RCC 7860 (cell line): Measurements from ENCODE around the gene PVALEF.
"Not testable (repeated sequence)": the region's sequence is repeated elsewhere in the genome, so short reads cannot be mapped to it uniquely, and the experiment has no call there.

Experiments
- DNase-seq: peaks from one replicate; pipeline ENCODE4 v3.0.0-alpha.2; 2015; ENCODE audit warnings: low spot score
- FAIRE-seq: peaks from 2 replicates; lab custom pipeline; 2012; peaks lifted over from hg19 to GRCh38; lab: Jason Lieb, UNC

PVALEF gene

DNA sequence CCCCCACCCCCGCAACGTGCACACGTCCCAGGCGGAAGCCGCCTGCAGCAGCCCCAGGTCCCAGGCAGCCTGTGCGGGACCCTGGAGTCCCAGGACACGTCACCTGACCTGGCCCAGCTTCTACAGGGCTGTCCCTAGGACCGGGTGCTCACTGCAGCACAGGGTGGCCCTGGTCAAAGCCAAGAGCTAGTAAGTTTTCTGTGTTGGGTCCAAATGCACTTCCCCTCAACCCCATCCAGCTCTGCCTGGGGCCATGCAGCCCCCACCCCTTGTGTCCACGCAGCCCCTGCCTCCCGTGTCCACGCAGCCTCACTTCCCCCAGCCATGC lies 22.1 kb upstream of the PVALEF start:
- DNase-seq (no peak), FAIRE-seq (no peak)

DNA sequence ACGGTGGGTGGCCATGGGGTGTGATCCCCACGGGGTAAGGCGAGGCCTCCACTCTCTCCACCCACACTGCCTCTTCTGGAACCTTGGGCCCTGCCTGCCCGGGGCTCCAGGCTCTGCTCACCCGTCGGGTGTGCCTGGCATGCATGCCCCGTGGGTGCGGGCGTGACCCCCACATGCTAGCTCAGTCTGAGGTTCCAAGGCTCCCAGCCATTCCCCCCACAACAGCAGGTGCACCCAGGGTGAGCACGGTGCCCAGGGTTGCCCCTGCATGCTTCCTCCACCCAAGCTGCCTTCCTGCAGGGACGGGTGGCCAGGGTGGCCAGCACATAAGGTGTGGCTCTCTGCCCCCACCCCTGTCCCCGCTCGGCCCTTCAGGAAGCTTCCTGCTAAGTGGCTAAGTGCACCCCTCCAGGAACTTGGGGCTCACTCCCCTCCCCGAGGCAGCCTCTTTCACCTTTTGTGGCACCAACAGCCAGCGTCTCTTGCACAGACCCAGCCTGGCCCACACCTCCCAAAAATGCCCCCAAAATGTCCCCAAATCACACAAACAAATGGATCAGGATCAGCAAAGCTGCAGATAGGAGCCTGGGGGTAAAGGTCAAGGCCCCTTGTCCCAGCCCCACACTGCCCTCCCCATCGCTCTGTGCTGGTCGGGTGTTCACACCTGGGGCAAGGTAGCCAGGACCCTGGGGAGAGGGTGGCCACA lies 21.4 kb upstream of the PVALEF start:
- DNase-seq (no peak), FAIRE-seq (no peak)

DNA sequence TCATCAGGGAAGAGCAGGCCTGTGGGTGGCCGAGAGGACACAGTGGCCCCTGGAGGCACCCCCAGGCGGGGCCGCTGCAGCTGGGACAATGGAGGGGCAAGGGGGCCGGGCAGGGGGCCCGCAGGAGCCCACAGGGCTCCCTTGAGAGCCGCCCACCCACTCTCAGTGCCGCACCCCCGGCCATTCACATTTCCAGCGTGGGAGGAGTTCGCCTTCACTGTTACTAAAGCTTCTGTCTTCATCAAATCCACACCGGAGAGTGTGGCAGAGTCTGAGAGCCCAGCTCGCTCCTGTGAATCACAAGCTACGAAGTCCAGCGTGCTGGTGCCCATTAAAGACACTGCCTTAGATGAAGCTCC lies 20.9 kb upstream of the PVALEF start:
- no peak for FAIRE-seq
- no peak for DNase-seq

DNA sequence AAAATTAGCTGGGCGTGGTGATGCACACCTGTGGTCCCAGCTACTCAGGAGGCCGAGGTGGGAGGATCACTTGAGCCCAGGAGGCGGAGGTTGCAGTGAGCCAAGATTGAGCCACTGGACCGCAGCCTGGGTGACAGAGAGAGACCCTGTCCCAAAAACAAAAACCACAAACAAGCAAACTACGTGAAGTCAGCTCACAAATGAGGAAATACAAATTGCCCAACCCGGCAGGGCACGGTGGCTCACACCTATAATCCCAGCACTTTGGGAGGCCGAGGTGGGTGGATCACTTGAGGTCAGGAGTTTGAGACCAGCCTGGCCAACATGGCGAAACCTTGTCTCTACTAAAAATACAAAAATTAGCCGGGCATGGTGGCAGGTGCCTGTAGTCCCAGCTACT lies 19.1 kb upstream of the PVALEF start:
- not testable (repeated sequence) for DNase-seq, FAIRE-seq

DNA sequence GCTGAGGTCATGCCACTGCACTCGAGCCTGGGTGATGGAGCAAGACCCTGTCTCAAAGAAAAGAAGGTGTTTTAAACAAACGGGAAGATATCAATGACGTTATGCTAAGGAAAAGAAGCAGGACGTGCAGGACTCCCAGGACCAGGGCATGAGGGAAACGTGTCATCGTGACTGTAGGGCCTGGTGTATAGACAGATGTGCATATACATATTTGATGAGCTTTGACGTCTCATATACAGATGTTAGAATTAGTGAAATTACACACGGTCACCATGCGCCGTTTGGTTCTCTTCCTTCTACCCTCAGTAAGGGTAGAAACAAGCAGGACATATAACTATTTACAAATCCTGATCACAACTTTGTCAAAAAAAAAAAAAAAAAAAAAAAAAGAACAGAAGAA lies 17.6 kb upstream of the PVALEF start:
- no peak for DNase-seq
- no peak for FAIRE-seq

DNA sequence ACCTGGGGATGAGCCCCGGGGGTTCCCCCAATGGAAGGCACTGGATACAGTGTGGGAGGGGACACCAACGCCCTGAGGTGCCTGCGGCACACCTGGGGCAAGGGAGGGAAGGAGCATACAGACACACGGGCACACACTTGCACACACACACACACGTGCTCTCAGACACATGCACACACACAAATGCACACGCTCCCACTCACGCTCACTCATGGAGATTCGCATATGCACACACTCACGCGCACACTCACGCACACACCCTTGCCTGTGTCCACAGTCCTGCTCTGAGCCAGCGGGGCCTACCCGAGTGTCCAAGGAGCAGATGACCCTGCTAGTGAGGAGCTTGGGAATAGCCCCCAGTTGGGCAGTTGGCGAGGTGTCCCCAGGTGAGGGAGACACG lies 16.7 kb upstream of the PVALEF start:
- no peak for DNase-seq
- no peak for FAIRE-seq

DNA sequence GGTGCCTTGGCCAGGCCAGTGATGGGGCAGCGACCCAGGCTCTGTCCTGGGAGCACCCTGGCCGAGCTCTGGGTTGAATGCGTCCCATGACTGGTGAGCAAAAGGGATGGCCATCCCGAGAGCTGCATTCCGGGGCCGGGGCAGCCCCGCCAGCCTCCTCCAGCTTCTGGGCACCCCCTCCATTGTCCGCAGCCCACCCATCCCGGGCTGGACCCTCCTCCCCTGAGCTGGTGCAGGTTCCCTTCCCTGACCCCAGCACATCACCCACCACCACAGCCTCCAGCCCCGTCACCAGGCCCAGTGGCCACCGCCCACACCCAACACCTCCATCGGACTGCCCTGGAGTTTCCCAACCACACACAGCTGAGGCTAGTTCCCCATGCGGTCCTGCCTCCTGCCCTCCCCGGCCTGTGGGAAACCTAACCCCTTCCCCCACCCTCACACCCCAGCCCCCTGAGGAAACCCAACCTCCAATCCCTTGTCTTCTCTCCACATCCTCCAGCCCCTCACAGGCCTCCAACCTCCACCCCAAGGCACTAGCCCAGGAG lies 16.2 kb upstream of the PVALEF start:
- no peak for DNase-seq
- no peak for FAIRE-seq

DNA sequence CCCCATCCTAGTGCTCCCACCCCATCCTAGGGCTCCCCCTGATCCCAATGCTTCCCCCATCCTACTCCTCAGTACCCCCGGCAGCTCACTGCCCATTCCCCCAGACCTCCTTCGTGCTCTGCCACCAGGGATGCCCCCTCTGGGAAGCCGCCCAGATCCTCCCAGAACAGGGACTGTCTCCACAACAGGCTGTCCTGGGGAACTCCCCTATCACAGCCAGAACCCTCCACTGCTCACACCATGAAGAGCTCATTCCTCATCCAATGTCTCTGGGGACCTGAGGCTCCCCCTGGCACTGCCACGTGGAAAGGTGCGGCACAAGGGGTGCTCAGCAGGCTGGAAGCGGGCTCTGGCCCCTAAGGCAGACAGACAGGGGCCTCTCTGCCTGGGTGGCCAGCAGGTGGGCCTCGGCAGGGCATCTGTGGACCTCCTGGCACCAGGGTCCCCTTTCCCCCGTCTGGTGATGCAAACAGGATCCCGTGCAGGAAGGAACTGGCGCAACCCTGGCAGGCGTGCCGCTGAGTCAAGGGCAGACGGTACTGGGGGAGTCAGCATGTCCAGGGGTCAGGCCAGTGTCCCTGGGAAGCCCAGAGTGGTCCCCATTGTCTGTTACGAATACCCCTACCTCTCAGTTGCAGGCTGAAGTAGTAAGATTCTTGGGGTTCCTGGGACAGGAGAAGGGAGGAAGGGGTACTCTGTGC lies 14.8 kb upstream of the PVALEF start:
- DNase-seq (no peak), FAIRE-seq (no peak)

DNA sequence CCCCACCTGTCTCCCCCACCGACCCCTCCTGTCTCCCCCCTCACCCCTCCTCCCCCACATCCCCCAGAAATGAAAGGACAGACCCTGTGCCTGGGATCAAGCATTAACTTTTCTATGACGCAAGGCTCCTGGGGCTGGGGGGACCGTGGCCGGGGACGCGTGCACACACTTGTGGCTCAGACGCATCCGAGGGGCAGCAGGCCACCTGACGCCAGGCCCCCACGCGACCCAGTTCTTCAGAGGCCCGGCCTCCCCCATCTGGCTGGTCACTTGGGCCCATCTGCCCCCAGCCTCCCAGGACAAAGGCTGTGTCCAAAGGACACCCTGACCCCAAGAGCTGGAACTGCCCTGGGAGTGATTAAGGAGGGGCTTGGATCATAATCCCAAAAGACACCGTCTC lies 14.0 kb upstream of the PVALEF start:
- DNase-seq = no peak
- FAIRE-seq = no peak

DNA sequence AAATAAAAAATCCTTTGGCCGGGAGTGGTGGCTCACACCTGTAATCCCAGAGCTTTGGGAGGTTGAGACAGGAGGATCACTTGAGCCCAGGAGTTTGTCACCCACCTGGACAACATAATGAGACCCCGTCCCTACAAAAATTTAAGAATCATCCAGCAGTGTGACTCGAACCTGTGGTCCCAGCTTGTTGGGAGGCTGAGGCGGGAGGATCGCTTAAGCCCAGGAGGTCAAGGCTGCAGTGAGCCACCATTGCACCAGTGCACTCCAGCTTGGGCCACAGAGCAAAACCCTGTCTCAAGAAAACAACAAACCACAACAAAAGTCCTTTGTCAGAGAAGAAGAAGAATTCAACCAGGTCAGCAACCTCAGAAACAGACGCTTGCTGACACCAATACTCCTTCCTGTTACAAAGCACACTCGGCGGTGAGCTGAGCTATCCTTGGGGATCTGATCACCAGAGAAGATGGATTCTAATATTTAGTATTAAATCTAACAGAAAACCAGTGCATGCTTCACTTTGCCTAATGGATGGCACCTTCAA lies 12.9 kb upstream of the PVALEF start:
- DNase-seq = no peak
- FAIRE-seq = no peak

DNA sequence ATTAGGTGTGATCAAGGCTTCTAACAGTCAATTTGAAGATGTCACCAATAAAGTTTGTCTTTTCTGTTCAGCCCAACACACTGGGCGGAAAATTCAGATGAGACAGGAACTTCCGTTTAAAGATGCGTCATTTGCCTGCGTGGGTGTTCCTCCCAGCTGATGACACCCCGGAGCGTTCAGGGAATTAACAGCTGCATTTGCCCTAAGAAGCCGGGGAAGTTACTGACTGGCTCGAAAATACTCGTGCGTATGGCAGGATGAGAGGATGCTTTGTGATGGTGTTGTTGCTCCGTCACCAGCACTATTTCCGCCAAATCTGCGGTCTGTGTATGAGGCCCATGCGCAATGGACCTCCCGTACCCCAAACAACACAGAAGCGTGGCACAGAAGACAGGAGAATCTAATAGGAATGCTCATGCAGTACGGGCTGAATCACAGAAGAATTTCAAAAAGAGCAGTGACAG lies 11.9 kb upstream of the PVALEF start:
- no peak for DNase-seq

DNA sequence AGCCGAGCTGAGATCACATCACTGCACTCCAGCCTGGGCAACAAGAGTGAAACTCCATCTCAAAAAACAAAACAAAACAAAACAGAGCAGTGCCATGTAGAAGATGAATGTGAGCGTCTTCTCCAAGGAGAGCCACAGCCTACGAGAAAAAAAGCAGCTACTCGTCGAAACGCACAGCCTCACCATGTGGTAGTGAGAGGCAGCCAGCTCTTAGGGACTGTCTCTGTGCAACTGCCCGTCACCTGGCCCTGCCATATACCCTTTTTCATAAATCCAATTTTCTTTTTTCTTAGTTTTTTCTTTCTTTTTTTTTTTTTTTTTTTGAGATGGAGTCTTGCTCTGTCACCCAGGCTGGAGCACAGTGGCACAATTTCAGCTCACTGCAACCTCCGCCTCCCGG lies 11.3 kb upstream of the PVALEF start:
- FAIRE-seq, DNase-seq: not testable (repeated sequence)

More for the DNA sequence above, 11.9 kb upstream of the PVALEF start:
- FAIRE-seq = no peak

DNA sequence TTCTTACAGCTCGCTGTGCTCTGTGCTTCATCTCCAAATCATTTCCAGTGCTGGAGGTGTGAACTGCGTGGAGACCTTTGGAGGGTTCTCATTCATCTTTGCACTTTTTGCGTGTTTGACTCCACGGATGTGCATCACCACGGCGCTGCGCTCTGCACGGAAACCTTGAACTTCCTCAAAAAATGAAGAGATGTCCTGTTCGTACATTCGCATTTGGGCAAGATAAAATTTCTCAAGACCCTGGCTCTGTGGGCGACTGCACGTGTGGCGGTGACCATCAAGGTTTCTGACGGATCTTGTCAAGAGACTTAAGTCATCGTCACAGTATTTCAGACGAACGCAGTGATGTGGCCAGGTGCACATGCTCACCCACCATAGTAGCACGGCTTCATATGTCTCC lies 10.3 kb upstream of the PVALEF start:
- no peak for FAIRE-seq
- DNase-seq = no peak

DNA sequence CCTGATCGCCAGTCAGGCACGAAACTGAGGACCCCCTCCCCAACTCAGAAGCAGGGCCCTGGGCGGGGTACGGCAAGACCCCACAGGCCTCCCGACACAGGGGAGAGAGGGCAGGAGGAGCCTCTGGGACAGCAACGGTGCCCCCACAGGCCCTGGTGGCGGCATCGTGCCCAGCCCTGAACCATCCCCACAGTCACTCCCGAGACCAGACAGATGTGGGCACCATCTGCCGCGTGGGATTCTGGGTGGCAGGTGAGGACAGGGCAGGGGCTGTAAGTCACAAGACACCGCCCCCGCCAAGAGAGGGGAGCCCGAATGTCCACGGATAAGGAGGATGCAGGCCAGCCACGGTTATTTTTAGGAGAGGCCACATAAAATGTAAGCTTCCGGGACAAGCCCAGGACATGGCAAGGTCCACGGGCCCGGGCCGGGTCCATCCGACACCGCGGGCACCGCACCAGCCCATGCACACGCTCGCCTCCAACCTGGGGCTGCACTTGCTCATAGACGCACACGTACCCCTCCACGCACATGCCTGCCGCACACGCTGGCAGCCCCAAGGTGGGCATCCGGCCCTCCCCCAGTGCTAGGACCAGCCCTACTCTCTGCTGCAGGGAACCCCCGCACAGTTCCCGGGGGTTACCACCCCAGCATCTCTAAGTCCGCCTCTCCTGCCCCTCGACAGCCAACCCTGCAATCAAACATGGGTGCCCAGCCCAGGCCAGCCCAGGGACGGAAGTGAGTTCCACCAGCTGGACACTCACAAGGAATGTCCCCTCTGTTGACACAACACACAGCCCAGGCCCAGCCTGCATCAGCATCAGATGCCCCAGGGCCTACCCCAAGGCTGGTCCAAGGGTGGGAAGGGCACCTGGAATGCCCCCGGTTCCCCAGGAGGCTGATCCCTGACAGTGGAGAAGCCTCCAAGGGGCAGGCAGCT lies 8.2 kb upstream of the PVALEF start:
- DNase-seq = no peak
- FAIRE-seq = no peak

DNA sequence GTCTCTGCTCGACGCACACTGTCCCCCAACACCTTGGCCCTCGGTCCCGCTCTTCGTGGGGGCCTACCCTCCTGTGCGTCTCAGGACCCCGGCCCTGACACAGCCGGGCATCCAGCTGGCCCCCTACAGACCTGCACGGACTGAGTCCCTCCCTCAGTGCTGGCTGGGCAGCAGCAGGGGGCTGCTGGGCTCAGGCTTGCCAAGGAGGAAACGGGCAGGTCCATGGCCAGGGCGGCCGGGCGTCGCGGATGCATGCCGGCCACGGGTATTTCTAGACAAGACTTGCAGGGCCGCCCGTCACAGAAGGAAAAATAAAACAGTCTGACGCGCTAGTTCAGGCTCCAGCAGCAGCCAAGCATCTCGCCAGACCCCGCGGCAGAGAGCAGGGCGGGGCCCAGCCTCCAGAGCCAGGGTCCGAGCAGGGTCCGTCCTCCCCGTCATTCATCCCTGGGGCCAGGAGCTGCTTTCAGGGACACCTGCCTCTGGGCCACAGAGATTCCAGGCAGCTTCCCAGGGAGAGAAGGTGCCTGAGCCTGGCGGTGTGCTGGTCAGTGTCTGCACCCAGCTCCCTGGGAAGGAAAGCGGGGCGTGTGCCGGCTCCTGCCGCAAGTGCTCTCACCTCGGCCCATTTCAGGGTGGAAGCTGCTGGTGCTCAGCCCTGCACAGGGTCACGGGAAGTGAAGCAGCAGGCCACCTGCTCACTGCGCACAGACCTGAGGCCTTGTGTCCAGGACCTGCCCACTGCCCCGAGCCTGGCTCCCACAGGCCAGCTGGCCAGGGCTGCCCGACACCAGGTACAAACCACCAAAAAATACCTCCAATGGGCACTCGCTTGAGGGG lies 7.2 kb upstream of the PVALEF start:
- FAIRE-seq (no peak), DNase-seq (no peak)

DNA sequence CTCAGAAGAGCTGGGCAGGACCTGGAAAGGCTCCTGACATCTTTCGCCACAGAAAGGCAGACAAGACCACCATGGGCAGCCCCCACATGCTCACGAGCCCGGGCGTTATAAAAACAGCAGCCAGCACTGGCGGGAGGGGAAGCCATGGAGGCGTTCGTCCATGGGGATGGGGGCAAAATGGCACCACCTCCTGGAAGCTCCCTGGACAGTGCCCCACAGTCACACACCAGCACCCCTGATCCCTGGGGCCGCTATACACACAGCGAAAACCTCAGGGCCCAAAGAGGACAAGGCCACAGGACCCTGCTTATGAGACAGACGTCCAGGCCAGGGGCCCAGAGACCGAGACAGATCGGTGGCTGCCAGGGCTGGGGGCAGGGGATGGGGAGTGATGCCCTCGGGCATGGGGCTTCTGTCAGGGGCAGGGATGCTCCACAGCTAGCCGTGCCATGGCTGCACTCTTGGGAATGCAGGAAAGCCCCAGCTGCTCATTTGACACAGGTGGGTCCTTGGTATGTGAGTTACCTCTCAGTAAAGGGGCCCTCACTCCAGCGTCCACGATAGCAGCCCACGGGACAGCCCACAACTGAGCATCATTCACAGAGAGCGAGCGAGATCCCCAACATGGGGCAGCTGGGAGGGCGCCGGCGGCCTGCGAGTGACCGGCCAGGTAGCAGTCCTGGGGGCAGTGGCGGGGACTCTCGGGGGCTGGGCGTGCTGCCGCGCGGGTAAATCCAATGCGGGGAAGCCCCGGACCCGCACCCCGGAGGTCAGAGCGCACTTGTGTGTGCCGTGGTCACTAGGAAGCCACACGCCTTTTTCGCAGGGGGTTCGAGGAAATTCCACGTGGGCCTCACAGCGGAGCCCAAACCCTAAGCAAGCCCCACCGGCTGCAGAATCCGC lies 6.4 kb upstream of the PVALEF start:
- FAIRE-seq (no peak), DNase-seq (no peak)

DNA sequence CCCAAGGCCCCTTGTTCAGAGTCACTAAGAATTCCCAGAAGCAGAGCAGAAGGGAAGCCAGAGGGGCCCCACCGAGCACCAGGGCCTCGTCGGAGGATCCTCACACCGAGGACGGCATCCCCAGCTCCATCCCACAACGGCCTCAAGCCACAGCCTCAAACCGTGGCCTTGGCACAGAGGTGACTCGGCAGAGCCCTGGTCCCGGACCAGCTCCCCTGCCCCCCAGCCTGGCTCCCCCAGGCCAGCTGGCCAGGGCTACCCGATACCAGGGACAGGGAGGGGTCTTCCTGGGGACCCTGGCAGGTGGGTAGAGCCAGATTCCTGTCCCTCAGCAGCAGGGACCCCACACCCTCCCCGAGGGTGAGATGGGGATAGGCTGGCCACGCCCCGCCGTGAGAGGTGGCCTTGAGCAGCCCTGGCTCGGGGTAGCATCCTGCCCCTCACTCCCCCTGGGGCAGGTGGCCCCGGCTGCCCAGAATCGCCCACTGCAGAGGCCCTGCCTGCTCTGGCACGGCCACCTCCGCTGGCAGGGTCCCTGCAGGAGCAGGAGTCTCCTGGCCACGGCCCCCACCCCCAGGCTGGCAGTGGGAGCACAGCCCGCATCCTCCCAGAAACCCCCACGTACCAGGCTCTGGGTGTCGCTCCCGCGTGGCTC lies 5.6 kb upstream of the PVALEF start:
- no peak for DNase-seq
- FAIRE-seq = no peak

DNA sequence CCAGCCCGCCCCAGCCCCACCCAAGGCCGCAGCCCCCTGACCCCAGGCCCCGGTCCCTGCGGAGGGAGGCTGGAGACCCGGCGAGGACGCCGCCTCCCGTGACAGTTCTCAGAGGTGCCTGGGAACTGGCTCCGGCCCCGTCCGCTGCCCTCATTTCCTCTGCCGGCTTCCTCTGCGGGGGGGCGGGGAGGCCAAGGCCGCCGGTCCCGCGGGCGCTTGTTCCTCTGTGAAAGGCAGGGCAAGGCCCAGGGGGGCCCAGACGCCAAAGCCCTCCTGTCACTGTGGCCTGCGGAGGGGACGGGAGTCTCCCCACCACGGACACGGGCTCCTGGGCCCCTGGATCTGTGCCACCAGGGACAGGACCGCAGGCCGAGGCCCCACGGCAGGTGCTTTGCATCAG lies 5.0 kb upstream of the PVALEF start:
- FAIRE-seq = no peak
- DNase-seq = no peak
